ENCODE data around the gene MXD3. TPM values are rescaled to one million over a fixed set of nuclear protein-coding genes. Genes with fewer than 3 reads are reported as not detected.

MXD3 gene
- total RNA-seq, 4 donors from 2014 or later = 10.8 to 257 (median 21.7) TPM

DNA sequence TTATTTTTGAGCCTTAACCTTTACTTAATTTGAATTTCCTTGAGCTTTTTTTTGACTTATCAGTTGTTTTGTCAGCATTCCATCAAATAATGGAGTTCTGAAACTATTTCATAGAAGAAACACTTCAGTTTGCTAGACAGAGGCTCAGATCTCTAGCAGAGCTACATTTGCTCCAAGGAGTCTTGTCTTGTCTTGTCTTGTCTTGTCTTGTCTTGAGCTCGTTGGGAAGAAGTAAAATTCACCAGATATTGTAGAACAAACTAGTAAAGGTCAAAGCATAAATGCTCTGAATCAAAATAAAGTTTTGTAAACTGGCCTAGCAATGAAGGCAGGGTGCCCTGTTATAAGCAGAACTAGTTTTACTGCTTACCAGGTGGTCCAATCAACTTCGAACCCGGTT lies 41.7 kb downstream of the MXD3 start:
- Histone ChIP-seq H3K27me3 (no peaks in the 10 kb centered on the region), H3K36me3 (peaks cover 0 to 58% (median 16%) of the 10 kb centered on the region in 4 donors), H3K4me3 (no peak overlapping the region), H3K9me3 (no peaks in the 10 kb centered on the region), H3K27ac (no peak overlapping the region), H3K4me1 (no peaks in the 10 kb centered on the region)
- no peak for DNase-seq
- TF ChIP-seq EP300 (IDR thresholded peaks at IDR 0.05; ENCODE audit: low read depth) (no peak), POLR2A (IDR thresholded peaks at IDR 0.05) (no peak), POLR2AphosphoS5 (IDR thresholded peaks at IDR 0.05) (no peak)
- TF ChIP-seq, protein P1, sequence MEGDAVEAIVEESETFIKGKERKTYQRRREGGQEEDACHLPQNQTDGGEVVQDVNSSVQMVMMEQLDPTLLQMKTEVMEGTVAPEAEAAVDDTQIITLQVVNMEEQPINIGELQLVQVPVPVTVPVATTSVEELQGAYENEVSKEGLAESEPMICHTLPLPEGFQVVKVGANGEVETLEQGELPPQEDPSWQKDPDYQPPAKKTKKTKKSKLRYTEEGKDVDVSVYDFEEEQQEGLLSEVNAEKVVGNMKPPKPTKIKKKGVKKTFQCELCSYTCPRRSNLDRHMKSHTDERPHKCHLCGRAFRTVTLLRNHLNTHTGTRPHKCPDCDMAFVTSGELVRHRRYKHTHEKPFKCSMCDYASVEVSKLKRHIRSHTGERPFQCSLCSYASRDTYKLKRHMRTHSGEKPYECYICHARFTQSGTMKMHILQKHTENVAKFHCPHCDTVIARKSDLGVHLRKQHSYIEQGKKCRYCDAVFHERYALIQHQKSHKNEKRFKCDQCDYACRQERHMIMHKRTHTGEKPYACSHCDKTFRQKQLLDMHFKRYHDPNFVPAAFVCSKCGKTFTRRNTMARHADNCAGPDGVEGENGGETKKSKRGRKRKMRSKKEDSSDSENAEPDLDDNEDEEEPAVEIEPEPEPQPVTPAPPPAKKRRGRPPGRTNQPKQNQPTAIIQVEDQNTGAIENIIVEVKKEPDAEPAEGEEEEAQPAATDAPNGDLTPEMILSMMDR (IDR thresholded peaks at IDR 0.05) = no peak
- intact Hi-C loops (cut with DNase I; ENCODE audit: low total_unique reads) = no loop called here
- 88 to 95% methylated on average over 3 of the region's 3 CpGs for WGBS, 2 donors (ENCODE audit: low coverage in 1 of 2)
- in situ Hi-C loops (cut with MboI; ENCODE audit: low pct_ligation_motif_present in 1 of 4, low pct_unique_long_range_greater_than_20kb in 1 of 4, low sequenced_read_pairs in 3 of 4) = no loop called here

GRCh38 chr5:177269232-177269895 lies 42.3 kb downstream of the MXD3 start:
- WGBS, 2 donors (ENCODE audit: low coverage in 1 of 2) = 97 to 98% methylated on average over 7 of the region's 7 CpGs
- in situ Hi-C loops (cut with MboI; ENCODE audit: low pct_ligation_motif_present in 1 of 4, low pct_unique_long_range_greater_than_20kb in 1 of 4, low sequenced_read_pairs in 3 of 4) (no loop called here), intact Hi-C loops (cut with DNase I; ENCODE audit: low total_unique reads) (no loop called here)
- H3K27me3 ChIP-seq = no peaks in the 10 kb centered on the region
- no peak overlapping the region for H3K4me3 ChIP-seq
- no peak for TF ChIP-seq POLR2AphosphoS5 (IDR thresholded peaks at IDR 0.05)
- H3K4me1 ChIP-seq = no peaks in the 10 kb centered on the region
- no peaks in the 10 kb centered on the region for H3K9me3 ChIP-seq
- H3K36me3 ChIP-seq = peaks cover 0 to 57% (median 16%) of the 10 kb centered on the region in 4 donors
- no peak for DNase-seq
- H3K27ac ChIP-seq = no peak overlapping the region

DNA sequence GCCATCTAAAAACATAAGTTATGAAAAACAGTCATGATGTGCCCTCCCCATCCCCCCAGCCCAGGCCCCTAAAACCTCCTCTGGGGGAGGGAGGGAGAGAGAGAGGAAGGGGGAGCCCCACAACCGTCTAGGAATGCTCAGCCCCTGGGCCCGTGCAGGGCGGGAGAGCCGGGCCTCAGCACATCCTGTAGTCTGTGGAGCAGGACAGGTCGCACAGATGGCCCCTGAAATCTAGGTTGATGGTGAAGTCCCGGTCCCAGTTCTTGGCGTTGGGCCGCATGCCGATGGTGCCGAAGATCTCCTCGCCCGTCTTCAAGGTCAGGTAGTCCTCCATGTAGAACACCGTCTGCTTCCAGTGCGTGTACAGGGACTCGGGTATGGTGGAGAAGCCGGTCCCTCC lies 46.3 kb downstream of the MXD3 start:
- intact Hi-C loops (cut with DNase I; ENCODE audit: low total_unique reads) = no loop called here
- H3K36me3 ChIP-seq = peaks cover 0 to 57% (median 21%) of the 10 kb centered on the region in 4 donors

DNA sequence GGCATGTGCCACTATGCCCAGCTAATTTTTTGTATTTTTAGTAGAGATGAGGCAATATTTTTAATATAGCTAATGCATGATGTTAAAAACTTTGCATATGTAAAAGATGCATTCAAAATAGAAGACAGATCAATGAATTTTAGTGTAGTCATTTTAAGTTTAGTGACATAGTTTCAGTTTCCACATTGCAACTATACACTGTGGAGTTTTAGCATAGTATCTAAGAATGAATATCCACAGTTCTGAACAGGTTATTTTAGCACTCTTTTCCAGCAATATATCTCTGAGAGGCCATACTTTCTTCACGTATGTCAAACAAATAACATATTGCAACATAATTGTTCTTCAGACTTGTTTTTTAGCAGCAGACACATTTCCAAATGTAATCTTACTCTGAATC lies 47.5 kb downstream of the MXD3 start:
- in situ Hi-C loops (cut with MboI; ENCODE audit: low pct_ligation_motif_present in 1 of 4, low pct_unique_long_range_greater_than_20kb in 1 of 4, low sequenced_read_pairs in 3 of 4) = no loop called here
- peaks cover 0 to 51% (median 21%) of the 10 kb centered on the region in 4 donors for H3K36me3 ChIP-seq
- no peaks in the 10 kb centered on the region for H3K9me3 ChIP-seq

More for the DNA sequence above, 46.3 kb downstream of the MXD3 start:
- Histone ChIP-seq H3K9me3 (no peaks in the 10 kb centered on the region), H3K4me3 (no peak overlapping the region), H3K27ac (no peak overlapping the region), H3K4me1 (no peaks in the 10 kb centered on the region), H3K27me3 (no peaks in the 10 kb centered on the region)
- DNase-seq = no peak
- TF ChIP-seq POLR2AphosphoS5 (IDR thresholded peaks at IDR 0.05) (no peak), POLR2A (IDR thresholded peaks at IDR 0.05) (no peak), EP300 (IDR thresholded peaks at IDR 0.05; ENCODE audit: low read depth) (no peak)
- TF ChIP-seq, protein P1 (IDR thresholded peaks at IDR 0.05) = no peak
- 91% methylated on average over 16 of the region's 16 CpGs; no CpG with 5 or more reads in 1 of the 2 donors for WGBS, 2 donors (ENCODE audit: low coverage in 1 of 2)
- in situ Hi-C loops (cut with MboI; ENCODE audit: low pct_ligation_motif_present in 1 of 4, low pct_unique_long_range_greater_than_20kb in 1 of 4, low sequenced_read_pairs in 3 of 4) = no loop called here

More for the DNA sequence above, 47.5 kb downstream of the MXD3 start:
- no peaks in the 10 kb centered on the region for H3K27me3 ChIP-seq
- TF ChIP-seq, protein P1 (IDR thresholded peaks at IDR 0.05) = no peak
- TF ChIP-seq EP300 (IDR thresholded peaks at IDR 0.05; ENCODE audit: low read depth) = no peak
- no peak for TF ChIP-seq POLR2AphosphoS5 (IDR thresholded peaks at IDR 0.05)
- TF ChIP-seq POLR2A (IDR thresholded peaks at IDR 0.05) = no peak
- no peak overlapping the region for H3K27ac ChIP-seq
- no peak for DNase-seq
- H3K4me1 ChIP-seq = no peaks in the 10 kb centered on the region
- WGBS, 2 donors (ENCODE audit: low coverage in 1 of 2) = 87 to 93% methylated on average over 1 of the region's 1 CpG
- intact Hi-C loops (cut with DNase I; ENCODE audit: low total_unique reads) = no loop called here
- H3K4me3 ChIP-seq = no peak overlapping the region
